Raji (cell line): ENCODE results near the gene HDGFL1.

Experiments
- POLR2A ChIP-seq: IDR thresholded peaks from 2 replicates; pipeline ENCODE4 v1.6.1; 2011; ENCODE audit warnings: low read depth, low read length, control low read depth; ENCODE audit not compliant: insufficient read depth

HDGFL1 gene

GRCh38 chr6:22579439-22579838, 10.1 kb downstream of the HDGFL1 start:
- no peak for TF ChIP-seq POLR2A

GRCh38 chr6:22580337-22580736, 11.0 kb downstream of the HDGFL1 start:
- no peak for TF ChIP-seq POLR2A

- TF ChIP-seq POLR2A: no peak
These were observed 13.2 kb downstream of the HDGFL1 start for GRCh38 chr6:22582417-22583205.

GRCh38 chr6:22583230-22583629, 13.9 kb downstream of the HDGFL1 start:
- TF ChIP-seq POLR2A: no peak

GRCh38 chr6:22583927-22584326, 14.6 kb downstream of the HDGFL1 start:
- TF ChIP-seq POLR2A: no peak

GRCh38 chr6:22589118-22589517, 19.8 kb downstream of the HDGFL1 start:
- TF ChIP-seq POLR2A: no peak

GRCh38 chr6:22590423-22590822, 21.1 kb downstream of the HDGFL1 start:
- TF ChIP-seq POLR2A: no peak

GRCh38 chr6:22593895-22594294, 24.5 kb downstream of the HDGFL1 start:
- no peak for TF ChIP-seq POLR2A

GRCh38 chr6:22596011-22596410, 26.6 kb downstream of the HDGFL1 start:
- TF ChIP-seq POLR2A: no peak

GRCh38 chr6:22598339-22598738, 29.0 kb downstream of the HDGFL1 start:
- TF ChIP-seq POLR2A: no peak

- TF ChIP-seq POLR2A: no peak
These were observed 30.7 kb downstream of the HDGFL1 start for GRCh38 chr6:22600059-22600458.

- no peak for TF ChIP-seq POLR2A
These were observed 32.6 kb downstream of the HDGFL1 start for GRCh38 chr6:22601984-22602383.

- no peak for TF ChIP-seq POLR2A
These were observed 36.4 kb downstream of the HDGFL1 start for GRCh38 chr6:22605736-22606135.

GRCh38 chr6:22610127-22610526, 40.8 kb downstream of the HDGFL1 start:
- no peak for TF ChIP-seq POLR2A

GRCh38 chr6:22612236-22612635, 42.9 kb downstream of the HDGFL1 start:
- TF ChIP-seq POLR2A: no peak

- no peak for TF ChIP-seq POLR2A
These were observed 43.7 kb downstream of the HDGFL1 start for GRCh38 chr6:22613051-22613450.

- no peak for TF ChIP-seq POLR2A
These were observed 44.3 kb downstream of the HDGFL1 start for GRCh38 chr6:22613695-22614094.

- no peak for TF ChIP-seq POLR2A
These were observed 45.2 kb downstream of the HDGFL1 start for GRCh38 chr6:22614547-22614946.

GRCh38 chr6:22621028-22621427, 51.7 kb downstream of the HDGFL1 start:
- TF ChIP-seq POLR2A: no peak
